ENCODE measurements around the gene CYP26B1.

DNA sequence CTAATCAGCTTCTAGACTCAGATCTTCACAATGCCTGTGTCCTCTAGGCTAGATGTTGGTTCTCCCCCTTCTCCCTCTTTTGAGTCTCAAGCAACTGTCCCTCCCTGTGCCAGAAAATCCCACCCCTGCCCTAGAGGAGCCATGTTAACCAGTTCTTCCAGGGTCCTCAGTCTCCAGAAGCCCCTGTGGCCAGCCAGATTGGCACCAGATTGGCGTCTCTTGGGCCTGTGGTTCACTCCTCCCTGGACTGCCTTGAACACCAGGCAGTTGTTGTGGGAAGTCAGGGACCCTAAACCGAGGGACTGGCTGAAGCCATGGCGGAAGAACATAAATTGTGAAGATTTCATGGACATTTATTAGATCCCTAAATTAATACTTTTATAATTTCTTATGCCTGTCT, 36.6 kb downstream of the CYP26B1 start:
- TF ChIP-seq POLR2A (IDR thresholded peaks at IDR 0.05) (no peak), POLR2AphosphoS5 (IDR thresholded peaks at IDR 0.05) (no peak)
- TF ChIP-seq, protein P1, sequence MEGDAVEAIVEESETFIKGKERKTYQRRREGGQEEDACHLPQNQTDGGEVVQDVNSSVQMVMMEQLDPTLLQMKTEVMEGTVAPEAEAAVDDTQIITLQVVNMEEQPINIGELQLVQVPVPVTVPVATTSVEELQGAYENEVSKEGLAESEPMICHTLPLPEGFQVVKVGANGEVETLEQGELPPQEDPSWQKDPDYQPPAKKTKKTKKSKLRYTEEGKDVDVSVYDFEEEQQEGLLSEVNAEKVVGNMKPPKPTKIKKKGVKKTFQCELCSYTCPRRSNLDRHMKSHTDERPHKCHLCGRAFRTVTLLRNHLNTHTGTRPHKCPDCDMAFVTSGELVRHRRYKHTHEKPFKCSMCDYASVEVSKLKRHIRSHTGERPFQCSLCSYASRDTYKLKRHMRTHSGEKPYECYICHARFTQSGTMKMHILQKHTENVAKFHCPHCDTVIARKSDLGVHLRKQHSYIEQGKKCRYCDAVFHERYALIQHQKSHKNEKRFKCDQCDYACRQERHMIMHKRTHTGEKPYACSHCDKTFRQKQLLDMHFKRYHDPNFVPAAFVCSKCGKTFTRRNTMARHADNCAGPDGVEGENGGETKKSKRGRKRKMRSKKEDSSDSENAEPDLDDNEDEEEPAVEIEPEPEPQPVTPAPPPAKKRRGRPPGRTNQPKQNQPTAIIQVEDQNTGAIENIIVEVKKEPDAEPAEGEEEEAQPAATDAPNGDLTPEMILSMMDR (IDR thresholded peaks at IDR 0.05), result no peak
